K562 (cell line): ENCODE data around the gene AKT2. TPM values are rescaled to one million over a fixed set of nuclear protein-coding genes. Genes with fewer than 3 reads are reported as not detected.

Experiments
- ATAC-seq: fragments of 200-7000 bp; cut with Tn5 transposase; 3 replicates; pipeline ENCODE4 v1.9.1; 2020; ENCODE audit warnings: moderate library complexity
- BruUV-seq: library from RNA; stranded (reverse); fragments of 400-500 nt; replicated peaks from 2 replicates; lab custom pipeline; 2021; lab: Mats Ljungman, UMichigan
- CTCF ChIA-PET: fragments of 300-600 bp; formaldehyde crosslinking; extraction: SDS; loops from one replicate; lab custom pipeline; 2021; ENCODE audit warnings: low intra/inter-chr PET ratio; lab: Yijun Ruan, JAX
- POLR2A ChIA-PET: fragments of 300-600, 350-650 bp; sonication (Branson Sonifier 250); formaldehyde crosslinking; extraction: SDS; loops from one replicate; lab custom pipeline; 2021; ENCODE audit warnings: antibody characterized with exemption, inconsistent platforms; lab: Yijun Ruan, JAX
- DNase-seq, 4 experiments: peaks; one replicate each; pipeline versions ENCODE4 v3.0.0 to v3.0.0-alpha.2; 2011 to 2018; ENCODE audit warnings: low spot score in 3 of 4, mixed read lengths in 3 of 4; ENCODE audit errors: extremely low read depth in 1 of 4
- FAIRE-seq: peaks from 2 replicates; lab custom pipeline; 2011; peaks lifted over from hg19 to GRCh38; lab: Jason Lieb, UNC
- H2AFZ ChIP-seq: 2 replicates; pipeline ENCODE4 v1.6.0; 2011; ENCODE audit warnings: low read depth, low read length, control low read depth, inconsistent platforms
- H3K27ac ChIP-seq: fragments of 200-600 bp; 3 replicates; pipeline ENCODE4 v1.8.0; 2011; ENCODE audit warnings: low read depth, mild to moderate bottlenecking, control low read depth, inconsistent platforms, low read length, moderate library complexity, mixed read lengths; ENCODE audit errors: extremely low read depth
- H3K27me3 ChIP-seq, 2 experiments: fragments of 300-600 bp in 1 of 2; 2 replicates in 1 of 2; 3 replicates in 1 of 2; pipeline versions ENCODE4 v1.6.0 to v1.8.0; 2011; ENCODE audit warnings: inconsistent platforms in 2 of 2, low read length in 2 of 2, mild to moderate bottlenecking in 1 of 2, mixed read lengths in 1 of 2, moderate library complexity in 1 of 2; ENCODE audit not compliant: control insufficient read depth in 2 of 2, insufficient read depth in 2 of 2
- H3K36me3 ChIP-seq: fragments of 300-600 bp; 3 replicates; pipeline ENCODE4 v1.8.0; 2011; ENCODE audit warnings: mild to moderate bottlenecking, low read length, inconsistent platforms; ENCODE audit not compliant: control insufficient read depth, insufficient read depth
- H3K4me1 ChIP-seq, 2 experiments: fragments of 200-600 bp in 1 of 2; replicated peaks in 1 of 2; 2 replicates in 1 of 2; 3 replicates in 1 of 2; pipeline versions ENCODE4 v1.5.1 to v1.8.0; 2011; ENCODE audit warnings: inconsistent platforms in 2 of 2, low read length in 2 of 2, mild to moderate bottlenecking in 1 of 2, mixed read lengths in 1 of 2, moderate library complexity in 1 of 2; ENCODE audit not compliant: control insufficient read depth in 2 of 2, insufficient read depth in 2 of 2
- H3K4me2 ChIP-seq: 2 replicates; pipeline ENCODE4 v1.6.1; 2011; ENCODE audit warnings: low read length, control low read depth, inconsistent platforms, mixed read lengths; ENCODE audit not compliant: insufficient read depth
- H3K4me3 ChIP-seq: fragments of 200-600 bp; sonication (generic), shearing (Covaris generic); 2 replicates; pipeline ENCODE4 v1.5.1; 2016; ENCODE audit warnings: control low read depth, inconsistent platforms
- H3K79me2 ChIP-seq: fragments of 200-600 bp; 3 replicates; pipeline ENCODE4 v1.8.0; 2011; ENCODE audit warnings: low read length, inconsistent platforms; ENCODE audit not compliant: control insufficient read depth, insufficient read depth
- H3K9ac ChIP-seq, 2 experiments: 2 replicates each; pipeline versions ENCODE4 v1.6.0 to v1.6.1; 2011; ENCODE audit warnings: low read depth in 2 of 2, low read length in 2 of 2, control low read depth in 1 of 2, inconsistent platforms in 1 of 2, mild to moderate bottlenecking in 1 of 2, mixed read lengths in 1 of 2; ENCODE audit not compliant: insufficient read depth in 1 of 2
- H3K9me1 ChIP-seq: one replicate; pipeline ENCODE4 v1.6.0; 2011; ENCODE audit warnings: inconsistent platforms, mild to moderate bottlenecking, low read length, moderate library complexity; ENCODE audit not compliant: control insufficient read depth, insufficient read depth
- H3K9me3 ChIP-seq: replicated peaks from 2 replicates; pipeline ENCODE4 v1.5.1; 2011; ENCODE audit warnings: low read depth, low read length, inconsistent platforms; ENCODE audit not compliant: control insufficient read depth, insufficient read depth
- H4K20me1 ChIP-seq: replicated peaks from 2 replicates; pipeline ENCODE4 v1.6.1; 2011; ENCODE audit warnings: low read length, inconsistent platforms, mixed read lengths; ENCODE audit not compliant: control insufficient read depth, insufficient read depth
- AFF1 ChIP-seq, 2 experiments: fragments of 450-650 bp; IDR thresholded peaks; 2 replicates each; pipeline ENCODE4 v1.6.1; 2018; ENCODE audit warnings: mild to moderate bottlenecking in 2 of 2, low read depth in 1 of 2; ENCODE audit not compliant: partially characterized antibody in 2 of 2
- CREM ChIP-seq: IDR thresholded peaks from 2 replicates; pipeline ENCODE4 v1.6.1; 2014; ENCODE audit warnings: antibody characterized with exemption, low read depth
- ELF4 ChIP-seq: fragments of 450-650 bp; formaldehyde crosslinking; IDR thresholded peaks from 2 replicates; pipeline ENCODE4 v1.4.0; 2022; ENCODE audit warnings: missing genetic modification characterization
- EWSR1 ChIP-seq: fragments of 450-650 bp; IDR thresholded peaks from 2 replicates; pipeline ENCODE4 v1.6.1; 2018; ENCODE audit warnings: borderline replicate concordance, mild to moderate bottlenecking, low read depth, moderate library complexity; ENCODE audit not compliant: partially characterized antibody
- FOXJ2 ChIP-seq: fragments of 200-800 bp; sonication (Bioruptor generic); IDR thresholded peaks from 2 replicates; pipeline ENCODE4 v1.6.1; 2016; ENCODE audit warnings: missing genetic modification characterization, missing compliant biosample characterization
- GATA2 ChIP-seq: sonication (generic); formaldehyde crosslinking; IDR thresholded peaks from 2 replicates; pipeline ENCODE4 v1.4.0; 2020; ENCODE audit warnings: mild to moderate bottlenecking, missing genetic modification reagents
- HDAC1 ChIP-seq, 2 experiments: fragments of 450-650 bp; IDR thresholded peaks; 2 replicates each; pipeline ENCODE4 v1.6.1; 2016 to 2017; ENCODE audit warnings: inconsistent platforms in 1 of 2, mild to moderate bottlenecking in 1 of 2, moderate library complexity in 1 of 2
- HMG20B ChIP-seq: fragments of 250-450 bp; sonication (Bioruptor Pico); IDR thresholded peaks from 2 replicates; pipeline ENCODE4 v1.5.0; 2021; ENCODE audit warnings: mild to moderate bottlenecking
- KDM1A ChIP-seq, 2 experiments: fragments of 450-650 bp; IDR thresholded peaks; 2 replicates each; pipeline ENCODE4 v1.6.1; 2016; ENCODE audit warnings: mild to moderate bottlenecking in 2 of 2
- PML ChIP-seq: IDR thresholded peaks from 2 replicates; pipeline ENCODE4 v1.6.1; 2012; ENCODE audit warnings: low read length, inconsistent platforms
- PRMT5 ChIP-seq: sonication (generic); formaldehyde crosslinking; IDR thresholded peaks from 2 replicates; pipeline ENCODE4 v1.5.0; 2020; ENCODE audit warnings: missing genetic modification reagents
- SMAD3 ChIP-seq: fragments of 450-650 bp; formaldehyde crosslinking; conservative IDR thresholded peaks from 2 replicates; pipeline ENCODE4 v1.4.0; 2020; ENCODE audit warnings: mild to moderate bottlenecking
- SRSF3 ChIP-seq: fragments of 200-400 bp; formaldehyde crosslinking; IDR thresholded peaks from 2 replicates; pipeline ENCODE4 v1.6.1; 2016; ENCODE audit warnings: mild to moderate bottlenecking, low read length, moderate library complexity; ENCODE audit not compliant: insufficient read depth
- ZNF551 ChIP-seq: fragments of 250-450 bp; sonication (Bioruptor Pico); IDR thresholded peaks from 2 replicates; pipeline ENCODE4 v1.5.0; 2021; ENCODE audit warnings: mild to moderate bottlenecking, moderate library complexity
- ZNF655 ChIP-seq: fragments of 250-450 bp; sonication (Bioruptor Pico); IDR thresholded peaks from 2 replicates; pipeline ENCODE4 v1.5.0; 2021
- WGBS: fragments of 100-300 bp; shearing (Covaris generic); methylation state at CpG from one replicate; pipeline ENCODE4 v1.1.6; 2016; ENCODE audit warnings: low coverage, mixed read lengths; ENCODE audit not compliant: insufficient coverage; ENCODE audit errors: missing lambda C conversion rate; 5-methylcytosine and 5-hydroxymethylcytosine counted together
- in situ Hi-C: fragments of 300-500 bp; cut with MboI; formaldehyde crosslinking; loops from 4 replicates; pipeline ENCODE4 v1.15.0; 2018; ENCODE audit warnings: inconsistent platforms, mixed read lengths
- intact Hi-C: fragments of 100-400 bp; cut with micrococcal nuclease; formaldehyde crosslinking; loops from 2 replicates; pipeline ENCODE4 v1.14.2; 2022
- polyA plus RNA-seq, 8 experiments: library from polyadenylated mRNA; depleted of rRNA in 4 of 8; stranded (reverse) in 5 of 8; unstranded in 3 of 8; fragments of >200 nt; fragmentation: Nextera tagmentation in 2 of 8; fragmentation: Illumina TruSeq in 1 of 8; extraction: Ambion mirVana in 2 of 8; extraction: Trizol in 1 of 8; gene quantifications; 2 replicates each; pipeline versions ENCODE4 v1.2.1 to v1.2.3, GENCODE V29; 2011 to 2014; ENCODE audit warnings: inconsistent platforms in 1 of 8, missing spikeins in 1 of 8
- total RNA-seq, 7 experiments: library from RNA; depleted of rRNA in 6 of 7; stranded (reverse); fragments of >200 nt in 6 of 7; fragmentation: Illumina TruSeq in 2 of 7; extraction: Trizol in 2 of 7; gene quantifications; 2 replicates each; pipeline versions ENCODE4 v1.2.1 to v1.2.3, GENCODE V29; 2011 to 2021; ENCODE audit warnings: low replicate concordance in 1 of 7

Gene AKT2
- total and polyA plus RNA-seq, 9 of the 15 experiments (the other 6 are each of a cell fraction or from before 2014, with no cell fraction given) = 1.1 to 132 (median 67.7) TPM

GRCh38 chr19:40200341-40201099 lies 84.6 kb downstream of the AKT2 start (continued):
- TF ChIP-seq PRMT5 (CRISPR knock-in tag) (no peak), ELF4 (CRISPR knock-in tag) (no peak), ZNF655 (CRISPR knock-in tag) (no peak), KDM1A (IDR thresholded peaks at IDR 0.05) (no peak), CREM (no peak)

GRCh38 chr19:40198272-40198990 lies 86.7 kb downstream of the AKT2 start:
- in situ Hi-C loops = no loop called here
- DNase-seq (no peak), ATAC-seq (no peak), FAIRE-seq (no peak)
- CTCF ChIA-PET = no interaction called here
- Histone ChIP-seq H3K27me3 (no peaks in the 10 kb centered on the region), H3K79me2 (no peaks in the 10 kb centered on the region), H2AFZ (no peak overlapping the region), H3K36me3 (no peaks in the 10 kb centered on the region), H3K4me1 (peaks cover 0 to 5% of the 10 kb centered on the region in 2 experiments; a peak in 2 of 5 replicates), H3K9me1 (no peaks in the 10 kb centered on the region), H3K4me2 (no peak overlapping the region), H4K20me1 (no peaks in the 10 kb centered on the region), H3K9ac (peak overlapping the region in 1 of 2 experiments; percentile 52; a peak in 1 of 4 replicates), H3K4me3 (no peak overlapping the region), H3K27ac (no peak overlapping the region), H3K9me3 (no peaks in the 10 kb centered on the region)
- intact Hi-C loops = no loop called here
- 85% methylated on average over 16 of the region's 29 CpGs for WGBS
- POLR2A ChIA-PET = interaction anchor here (1.1 kb wide), 1 partner anchor 10 kb away, joined by 3 read pairs; no protein-coding TSS in a partner anchor
- no TSS peak for BruUV-seq
- TF ChIP-seq ZNF551 (CRISPR knock-in tag) = no peak
- no peak for TF ChIP-seq PML
- no peak for TF ChIP-seq SMAD3
- no peak for TF ChIP-seq HMG20B (CRISPR knock-in tag)
- TF ChIP-seq FOXJ2 (tag) = no peak
- TF ChIP-seq EWSR1 = no peak
- TF ChIP-seq SRSF3 = no peak
- TF ChIP-seq GATA2 = no peak
- no peak for TF ChIP-seq AFF1 (IDR thresholded peaks at IDR 0.05; ENCODE audit: low read depth in 1 of 2, partially characterized antibody in 2 of 2)
- no peak for TF ChIP-seq HDAC1 (IDR thresholded peaks at IDR 0.05)
